AG04449 (cell line): ENCODE results near the gene SLC5A2.
"Not testable (repeated sequence)": the region's sequence is repeated elsewhere in the genome, so short reads cannot be mapped to it uniquely, and the experiment has no call there.

ENCODE experiments used
- CTCF ChIA-PET: fragments of 350-600 bp; formaldehyde crosslinking; extraction: SDS; loops from one replicate; lab custom pipeline; 2021; ENCODE audit warnings: antibody characterized with exemption; lab: Yijun Ruan, JAX
- POLR2A ChIA-PET: fragments of 400-600, 350-600 bp; formaldehyde crosslinking; extraction: SDS; loops from one replicate; lab custom pipeline; 2020; ENCODE audit warnings: antibody characterized with exemption, inconsistent platforms; lab: Yijun Ruan, JAX
- DNase-seq: peaks from one replicate; pipeline ENCODE4 v3.0.0-alpha.2; 2010; ENCODE audit warnings: low read depth, low spot score
- H3K4me3 ChIP-seq: 2 replicates; pipeline ENCODE4 v1.5.1; 2011; ENCODE audit warnings: low read depth, mild to moderate bottlenecking, control low read depth, low read length
- CTCF ChIP-seq: IDR thresholded peaks from one replicate; pipeline ENCODE4 v1.5.1; 2011; ENCODE audit warnings: mild to moderate bottlenecking, moderate library complexity, low read length, control low read depth, inconsistent platforms; ENCODE audit not compliant: insufficient read depth; ENCODE audit errors: missing control alignments

The SLC5A2 gene

GRCh38 chr16:31479751-31480150, 3.2 kb upstream of the SLC5A2 start:
- ChIA-PET CTCF (no interaction called here), POLR2A (interaction anchor here (0.6 kb wide), 1 partner anchor 35 kb away, joined by 3 read pairs; no protein-coding TSS in a partner anchor)
- DNase-seq, result no peak
- no peak overlapping the region for H3K4me3 ChIP-seq
- no peak for TF ChIP-seq CTCF

- H3K4me3 ChIP-seq, result no peak overlapping the region
- DNase-seq, result no peak
- TF ChIP-seq CTCF, result no peak
- ChIA-PET POLR2A (interaction anchor here (1.0 to 2.4 kb wide), 4 partner anchors 9 to 232 kb away, joined by 3 to 10 read pairs (median 4); partner anchors contain the start of gene ARMC5), CTCF (interaction anchor here (1.1 to 1.2 kb wide), 2 partner anchors 20 to 22 kb away, joined by 4 to 6 read pairs; partner anchors contain the start of gene ARMC5)
Observed at GRCh38 chr16:31480851-31481536, 1.9 kb upstream of the SLC5A2 start.

GRCh38 chr16:31484048-31484447, 1.1 kb downstream of the SLC5A2 start:
- CTCF ChIA-PET, POLR2A ChIA-PET, H3K4me3 ChIP-seq, DNase-seq: not testable (repeated sequence)

GRCh38 chr16:31484491-31485171, 1.7 kb downstream of the SLC5A2 start:
- DNase-seq, result no peak
- no peak overlapping the region for H3K4me3 ChIP-seq
- POLR2A ChIA-PET, result interaction anchor here (0.9 kb wide), 1 partner anchor 10 kb away, joined by 3 read pairs; no protein-coding TSS in a partner anchor
- no peak for TF ChIP-seq CTCF
- CTCF ChIA-PET, result interaction anchor here (1.0 kb wide), 1 partner anchor 12 kb away, joined by 3 read pairs; no protein-coding TSS in a partner anchor

GRCh38 chr16:31485571-31485970, 2.6 kb downstream of the SLC5A2 start:
- TF ChIP-seq CTCF, result no peak
- no peak overlapping the region for H3K4me3 ChIP-seq
- no peak for DNase-seq
- CTCF ChIA-PET, result interaction anchor here (1.0 to 2.8 kb wide), 3 partner anchors 11 to 25 kb away, joined by 3 to 11 read pairs (median 10); partner anchors contain the start of gene ARMC5
- POLR2A ChIA-PET, result interaction anchor here (0.9 to 1.0 kb wide), 2 partner anchors 11 to 25 kb away, joined by 3 read pairs; no protein-coding TSS in a partner anchor

GRCh38 chr16:31486045-31486444, 3.1 kb downstream of the SLC5A2 start:
- no peak for DNase-seq
- no peak overlapping the region for H3K4me3 ChIP-seq
- ChIA-PET CTCF (interaction anchor here (1.5 to 2.8 kb wide), 3 partner anchors 11 to 383 kb away, joined by 4 to 11 read pairs (median 10); partner anchors contain the start of gene ARMC5), POLR2A (interaction anchor here (1.0 kb wide), 1 partner anchor 24 kb away, joined by 3 read pairs; no protein-coding TSS in a partner anchor)
- TF ChIP-seq CTCF, result no peak
